ENCODE data around the gene TRPM5.

TRPM5 gene

GRCh38 chr11:2421996-2422395 is 22.3 kb downstream of the TRPM5 start:
- in situ Hi-C loops (cut with MboI; ENCODE audit: low sequenced_read_pairs): no loop called here

- in situ Hi-C loops (cut with MboI; ENCODE audit: low sequenced_read_pairs): no loop called here
Observed at GRCh38 chr11:2421226-2421994, 22.9 kb downstream of the TRPM5 start.

- in situ Hi-C loops (cut with MboI; ENCODE audit: low sequenced_read_pairs): no loop called here
Observed at GRCh38 chr11:2420502-2421225, 23.6 kb downstream of the TRPM5 start.

GRCh38 chr11:2419638-2420501 is 24.4 kb downstream of the TRPM5 start:
- in situ Hi-C loops (cut with MboI; ENCODE audit: low sequenced_read_pairs): no loop called here

- in situ Hi-C loops (cut with MboI; ENCODE audit: low sequenced_read_pairs): no loop called here
Observed at GRCh38 chr11:2418693-2419360, 25.5 kb downstream of the TRPM5 start.

- in situ Hi-C loops (cut with MboI; ENCODE audit: low sequenced_read_pairs): no loop called here
Observed at GRCh38 chr11:2417856-2418692, 26.2 kb downstream of the TRPM5 start.

GRCh38 chr11:2416765-2417164 is 27.5 kb downstream of the TRPM5 start:
- in situ Hi-C loops (cut with MboI; ENCODE audit: low sequenced_read_pairs): no loop called here

- in situ Hi-C loops (cut with MboI; ENCODE audit: low sequenced_read_pairs): no loop called here
Observed at GRCh38 chr11:2415601-2416380, 28.5 kb downstream of the TRPM5 start.

GRCh38 chr11:2415171-2415570 is 29.1 kb downstream of the TRPM5 start:
- in situ Hi-C loops (cut with MboI; ENCODE audit: low sequenced_read_pairs): no loop called here

- in situ Hi-C loops (cut with MboI; ENCODE audit: low sequenced_read_pairs): no loop called here
Observed at GRCh38 chr11:2414616-2415015, 29.7 kb downstream of the TRPM5 start.

- in situ Hi-C loops (cut with MboI; ENCODE audit: low sequenced_read_pairs): no loop called here
Observed at GRCh38 chr11:2413742-2414579, 30.4 kb downstream of the TRPM5 start.

GRCh38 chr11:2412323-2412722 is 32.0 kb downstream of the TRPM5 start:
- in situ Hi-C loops (cut with MboI; ENCODE audit: low sequenced_read_pairs): no loop called here

- in situ Hi-C loops (cut with MboI; ENCODE audit: low sequenced_read_pairs): no loop called here
Observed at GRCh38 chr11:2411446-2412305, 32.6 kb downstream of the TRPM5 start.

GRCh38 chr11:2410616-2411015 is 33.7 kb downstream of the TRPM5 start:
- in situ Hi-C loops (cut with MboI; ENCODE audit: low sequenced_read_pairs): no loop called here

GRCh38 chr11:2409611-2410468 is 34.5 kb downstream of the TRPM5 start:
- in situ Hi-C loops (cut with MboI; ENCODE audit: low sequenced_read_pairs): no loop called here

GRCh38 chr11:2409126-2409525 is 35.2 kb downstream of the TRPM5 start:
- in situ Hi-C loops (cut with MboI; ENCODE audit: low sequenced_read_pairs): no loop called here
